NK-92 (cell line): ENCODE data around the gene MYBPH.

Experiments used
- DNase-seq: peaks from one replicate; lab custom pipeline; 2025; ENCODE audit not compliant: unreplicated experiment; lab: John Stamatoyannopoulos, UW

MYBPH gene

DNA sequence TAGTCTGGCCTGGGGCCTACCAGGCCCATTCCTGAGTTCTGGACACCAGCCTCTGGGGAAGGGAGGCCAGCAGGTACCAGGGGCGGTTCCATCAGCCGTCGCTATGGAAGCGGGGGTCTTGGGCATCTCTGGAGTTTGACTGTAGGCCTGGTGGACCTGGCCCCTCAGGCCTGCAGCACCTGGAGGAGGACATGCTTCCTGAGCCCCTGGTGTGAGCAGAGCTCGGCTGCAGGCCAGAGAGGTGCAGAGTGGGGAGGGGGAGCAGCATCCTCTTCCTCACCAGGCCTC, 7.8 kb downstream of the MYBPH start:
- no peak for DNase-seq

DNA sequence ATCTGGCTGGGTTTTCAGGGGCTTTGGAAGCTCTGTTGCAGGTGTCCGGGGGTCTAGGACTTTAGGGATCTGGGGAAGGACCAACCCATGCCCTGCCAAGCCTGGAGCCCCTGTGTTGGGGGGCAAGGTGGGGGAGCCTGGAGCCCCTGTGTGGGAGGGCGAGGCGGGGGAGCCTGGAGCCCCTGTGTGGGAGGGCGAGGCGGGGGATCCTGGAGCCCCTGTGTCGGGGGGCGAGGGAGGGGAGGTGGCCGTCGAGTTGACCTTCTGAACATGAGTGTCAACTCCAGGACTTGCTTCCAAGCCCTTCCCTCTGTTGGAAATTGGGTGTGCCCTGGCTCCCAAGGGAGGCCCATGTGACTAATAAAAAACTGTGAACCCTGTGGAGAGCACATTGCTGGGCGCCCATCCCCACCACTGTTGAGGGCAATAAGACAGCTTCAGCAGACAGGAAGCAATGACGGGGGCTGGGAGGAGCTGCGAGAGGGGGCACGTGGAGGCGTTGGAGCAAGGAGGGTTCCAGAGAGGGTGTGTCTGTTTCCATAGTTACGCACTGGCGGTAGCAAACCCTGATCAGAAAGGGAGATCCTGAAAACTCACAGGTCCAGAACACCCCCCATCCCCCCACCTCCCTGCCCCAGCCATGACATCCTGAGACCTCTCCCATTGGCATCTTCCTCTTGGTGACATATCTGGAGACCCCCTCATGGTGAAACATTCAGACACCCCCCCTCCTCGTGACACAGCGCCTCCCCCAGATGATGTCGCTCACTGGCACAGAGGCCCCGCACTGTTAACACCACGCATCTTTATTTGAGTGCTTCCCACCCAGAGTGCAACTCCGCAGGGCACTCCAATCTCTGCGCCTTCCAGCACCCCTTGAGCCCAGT, 8.4 kb downstream of the MYBPH start:
- DNase-seq, result no peak

DNA sequence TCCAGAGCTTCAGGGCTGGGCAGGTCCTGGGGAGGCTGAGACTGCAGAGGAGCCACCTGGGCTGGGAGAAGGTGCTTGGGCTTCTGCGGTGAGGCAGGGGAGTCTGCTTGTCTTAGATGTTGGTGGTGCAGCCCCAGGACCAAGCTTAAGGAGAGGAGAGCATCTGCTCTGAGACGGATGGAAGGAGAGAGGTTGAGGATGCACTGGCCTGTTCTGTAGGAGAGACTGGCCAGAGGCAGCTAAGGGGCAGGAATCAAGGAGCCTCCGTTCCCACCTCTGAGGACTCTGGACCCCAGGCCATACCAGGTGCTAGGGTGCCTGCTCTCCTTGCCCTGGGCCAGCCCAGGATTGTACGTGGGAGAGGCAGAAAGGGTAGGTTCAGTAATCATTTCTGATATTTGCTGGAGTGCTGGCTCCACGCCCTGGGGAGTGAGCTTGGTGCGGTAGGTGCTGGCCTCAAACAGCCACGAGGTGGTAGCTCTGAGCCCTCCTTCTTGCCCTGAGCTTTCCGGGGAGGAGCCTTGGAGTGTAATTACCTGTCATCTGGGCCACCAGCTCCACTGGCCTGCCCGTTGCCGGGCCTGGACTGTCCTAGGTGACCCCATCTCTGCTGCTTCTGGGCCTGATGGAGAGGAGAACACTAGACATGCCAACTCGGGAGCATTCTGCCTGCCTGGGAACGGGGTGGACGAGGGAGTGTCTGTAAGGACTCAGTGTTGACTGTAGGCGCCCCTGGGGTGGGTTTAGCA, 9.3 kb downstream of the MYBPH start:
- no peak for DNase-seq

DNA sequence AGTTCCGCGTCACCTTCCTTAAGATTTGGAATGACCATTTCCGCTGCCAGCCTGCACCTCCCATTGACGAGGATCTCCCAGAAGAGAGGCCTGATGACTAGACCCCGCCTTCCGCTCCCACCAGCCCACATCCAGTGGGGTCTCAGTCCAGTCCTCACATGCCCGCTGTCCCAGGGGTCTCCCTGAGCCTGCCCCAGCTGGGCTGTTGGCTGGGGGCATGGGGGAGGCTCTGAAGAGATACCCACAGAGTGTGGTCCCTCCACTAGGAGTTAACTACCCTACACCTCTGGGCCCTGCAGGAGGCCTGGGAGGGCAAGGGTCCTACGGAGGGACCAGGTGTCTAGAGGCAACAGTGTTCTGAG, 9.8 kb downstream of the MYBPH start:
- DNase-seq, result no peak

DNA sequence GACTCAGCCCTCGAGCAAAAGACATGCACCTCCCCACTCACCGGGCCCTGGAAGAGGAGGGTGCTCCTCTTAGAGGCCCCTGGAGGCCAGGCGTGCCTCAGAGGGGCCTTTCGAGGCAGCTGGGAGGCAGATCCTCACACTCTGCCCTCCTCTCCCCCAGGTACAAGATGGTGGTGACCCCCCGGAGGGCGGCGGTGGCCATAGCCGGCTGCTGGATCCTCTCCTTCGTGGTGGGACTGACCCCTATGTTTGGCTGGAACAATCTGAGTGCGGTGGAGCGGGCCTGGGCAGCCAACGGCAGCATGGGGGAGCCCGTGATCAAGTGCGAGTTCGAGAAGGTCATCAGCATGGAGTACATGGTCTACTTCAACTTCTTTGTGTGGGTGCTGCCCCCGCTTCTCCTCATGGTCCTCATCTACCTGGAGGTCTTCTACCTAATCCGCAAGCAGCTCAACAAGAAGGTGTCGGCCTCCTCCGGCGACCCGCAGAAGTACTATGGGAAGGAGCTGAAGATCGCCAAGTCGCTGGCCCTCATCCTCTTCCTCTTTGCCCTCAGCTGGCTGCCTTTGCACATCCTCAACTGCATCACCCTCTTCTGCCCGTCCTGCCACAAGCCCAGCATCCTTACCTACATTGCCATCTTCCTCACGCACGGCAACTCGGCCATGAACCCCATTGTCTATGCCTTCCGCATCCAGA, 10.4 kb downstream of the MYBPH start:
- no peak for DNase-seq

DNA sequence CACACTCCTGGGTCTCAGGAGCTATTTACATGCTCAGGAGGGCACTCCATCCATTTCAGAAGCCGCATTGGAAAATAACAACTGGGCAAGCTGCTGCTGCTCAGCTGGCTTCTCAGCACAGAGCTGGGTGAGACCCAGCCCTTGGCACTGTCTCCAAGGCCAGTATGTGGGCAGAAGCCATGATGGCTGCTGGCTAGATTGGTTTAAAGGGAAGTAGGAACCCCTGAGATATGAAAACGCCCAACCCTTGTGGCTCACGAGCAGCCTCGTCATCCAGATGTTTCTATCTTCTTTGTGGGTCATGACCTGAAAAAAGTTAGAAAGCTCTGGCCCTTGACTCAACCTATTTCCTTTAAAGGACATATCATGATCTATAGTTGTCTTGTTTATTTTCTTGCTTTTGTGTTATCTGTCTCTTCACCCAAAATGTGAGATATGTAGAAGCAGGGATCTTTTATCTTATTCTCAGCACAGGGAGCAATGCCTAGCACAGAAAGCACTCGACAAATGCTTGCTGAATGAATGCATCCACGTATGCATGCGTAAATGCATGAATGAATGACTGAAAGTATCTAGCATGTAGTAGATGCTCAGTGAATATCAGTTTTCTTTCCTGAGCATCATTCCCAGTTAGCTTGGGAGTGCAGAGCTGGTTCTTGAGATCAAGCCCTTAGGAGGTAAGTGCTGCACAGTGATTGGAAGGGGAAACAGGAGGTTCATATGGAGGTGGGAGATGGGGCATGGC, 11.6 kb downstream of the MYBPH start:
- no peak for DNase-seq

DNA sequence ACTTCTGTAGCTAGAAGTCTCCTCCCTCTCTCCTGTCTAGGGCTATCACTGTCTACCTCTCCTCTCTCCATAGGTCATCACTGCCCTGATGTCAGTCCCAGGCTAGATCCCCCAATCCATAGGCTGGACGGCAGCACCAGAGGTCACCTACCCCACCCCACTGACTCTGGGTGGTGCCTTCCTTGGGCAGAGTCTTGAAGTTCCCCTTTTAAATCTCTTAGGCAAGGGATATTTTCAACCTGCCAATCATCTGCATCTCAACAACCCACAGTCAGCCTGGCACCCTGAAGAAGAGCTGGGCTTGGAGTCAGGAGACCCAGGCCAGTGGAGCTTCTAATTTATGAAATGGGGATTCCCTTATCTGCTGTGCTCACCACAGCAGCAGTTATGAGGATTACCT, 13.2 kb downstream of the MYBPH start:
- DNase-seq, result no peak

DNA sequence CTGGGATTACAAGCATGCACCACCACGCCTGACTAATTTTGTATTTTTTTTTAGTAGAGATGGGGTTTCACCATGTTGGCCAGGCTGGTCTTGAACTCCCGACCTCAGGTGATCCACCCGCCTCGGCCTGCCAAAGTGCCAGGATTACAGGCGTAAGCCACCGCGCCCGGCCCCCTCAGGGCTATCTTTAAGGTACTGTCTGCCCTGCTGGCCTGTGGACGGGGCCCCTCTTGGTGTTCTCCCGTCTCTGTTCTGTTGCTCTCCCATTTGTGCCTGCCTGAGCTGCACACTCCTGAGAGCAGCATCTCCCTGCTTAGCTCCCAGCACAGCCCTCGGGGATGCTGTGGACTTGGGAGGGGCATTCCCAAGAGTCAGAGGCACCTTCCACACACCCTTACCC, 13.9 kb downstream of the MYBPH start:
- DNase-seq, result no peak

DNA sequence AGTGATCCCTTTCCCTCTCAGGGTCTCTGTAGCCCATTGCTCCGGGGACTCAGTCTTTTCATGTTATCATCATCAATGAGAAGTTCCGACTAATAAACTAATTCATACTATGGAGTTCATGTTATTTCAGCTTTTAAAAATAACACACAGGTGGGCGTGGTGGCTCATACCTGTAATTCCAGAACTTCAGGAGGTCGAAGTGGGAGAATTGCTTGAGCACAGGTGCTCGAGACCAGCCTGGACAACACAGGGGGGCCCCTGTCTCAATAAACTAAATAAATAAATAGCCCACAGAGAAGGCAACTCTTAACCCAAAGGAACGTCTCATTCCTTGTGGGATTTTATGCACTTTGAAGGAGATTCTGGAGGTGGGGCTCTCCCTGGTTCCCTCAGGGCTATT, 14.5 kb downstream of the MYBPH start:
- DNase-seq, result no peak

DNA sequence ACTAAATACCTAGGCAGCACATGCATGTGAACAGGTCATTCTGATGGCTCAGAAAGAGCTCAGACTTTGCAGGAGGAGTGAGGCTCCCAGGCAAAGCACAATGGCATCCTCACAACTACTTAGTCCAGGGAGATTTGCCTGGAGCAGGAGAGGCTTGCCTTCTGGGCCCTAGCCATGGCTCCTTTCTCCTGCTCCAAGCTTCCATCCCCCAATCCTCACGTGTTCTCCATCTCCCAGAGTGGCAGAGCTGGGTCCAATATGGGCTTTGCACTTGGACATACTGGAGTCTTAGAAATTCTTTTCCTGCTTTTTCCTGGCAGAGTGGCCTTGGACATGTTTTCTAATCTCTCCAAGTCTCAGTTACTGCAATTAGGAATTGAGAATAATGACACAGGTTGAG, 15.8 kb downstream of the MYBPH start:
- no peak for DNase-seq

DNA sequence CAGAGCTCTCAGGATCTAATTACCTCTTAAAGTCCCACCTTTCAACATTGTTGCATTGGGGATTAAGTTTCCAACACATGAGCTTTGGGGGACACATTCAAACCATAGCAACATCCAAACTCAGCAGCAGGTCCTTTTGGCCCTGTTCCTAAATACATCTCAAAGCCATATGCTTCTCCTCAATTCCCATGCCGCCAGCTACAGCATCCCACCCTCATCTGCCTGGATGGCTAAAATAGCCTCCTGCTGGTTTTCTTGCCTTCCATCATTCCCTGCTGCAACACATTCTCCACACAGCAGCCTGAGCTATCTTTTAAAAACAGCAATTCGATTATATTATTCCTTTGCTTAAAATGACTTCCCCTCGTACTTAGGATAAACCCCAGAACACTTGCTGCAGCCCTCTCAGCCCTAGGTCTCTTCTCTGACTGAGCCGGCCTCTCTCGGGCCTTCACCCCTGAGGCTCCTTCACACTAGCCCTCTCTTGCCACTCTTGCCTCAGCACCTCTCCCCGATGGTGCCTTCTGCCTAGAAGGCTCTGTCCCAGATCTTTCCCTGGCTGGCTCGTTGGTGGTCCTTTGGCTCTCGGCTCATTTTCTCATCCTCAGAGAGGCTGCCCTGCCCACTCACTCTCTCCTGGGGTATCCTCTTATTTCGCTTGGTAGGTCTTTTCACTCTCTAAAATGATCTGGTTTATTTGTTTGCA, 16.5 kb downstream of the MYBPH start:
- no peak for DNase-seq

DNA sequence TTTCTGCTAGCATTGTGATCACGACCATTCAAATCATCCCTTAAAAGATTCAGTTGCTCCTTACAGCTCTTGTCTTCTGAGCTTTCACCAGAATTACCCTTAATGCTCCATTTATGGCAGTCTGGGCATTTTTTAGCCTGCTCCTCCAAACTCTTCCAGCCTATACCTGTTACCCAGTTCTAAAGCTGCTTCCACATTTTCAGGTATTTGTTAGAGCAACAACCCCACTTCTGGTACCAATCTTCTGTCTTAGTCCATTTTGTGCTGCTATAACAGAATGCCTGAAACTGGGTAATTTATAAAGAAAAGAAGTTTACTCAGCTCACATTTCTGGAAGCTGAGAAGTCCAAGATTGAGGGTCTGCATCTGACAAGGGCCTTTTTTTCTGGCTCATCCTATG, 17.2 kb downstream of the MYBPH start:
- no peak for DNase-seq

DNA sequence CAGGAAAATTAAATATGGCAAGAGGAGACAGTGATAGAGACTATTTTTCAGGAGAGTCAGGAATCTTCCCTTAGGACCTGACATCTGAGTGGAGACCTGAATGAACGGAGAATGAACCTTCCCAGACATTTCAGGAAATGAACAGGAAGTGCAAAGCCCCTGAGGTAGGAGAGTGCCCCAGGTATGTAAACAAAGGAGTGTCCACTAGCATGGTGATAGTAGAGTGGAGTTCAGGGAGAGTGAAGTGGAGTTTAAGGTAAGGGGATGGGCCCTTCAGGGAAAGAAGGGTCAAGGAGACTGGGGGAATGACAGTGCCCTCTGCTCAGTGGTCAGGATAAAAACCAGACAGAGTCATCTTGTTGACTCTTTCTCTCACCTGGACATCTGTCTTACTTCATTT, 19.3 kb downstream of the MYBPH start:
- no peak for DNase-seq

DNA sequence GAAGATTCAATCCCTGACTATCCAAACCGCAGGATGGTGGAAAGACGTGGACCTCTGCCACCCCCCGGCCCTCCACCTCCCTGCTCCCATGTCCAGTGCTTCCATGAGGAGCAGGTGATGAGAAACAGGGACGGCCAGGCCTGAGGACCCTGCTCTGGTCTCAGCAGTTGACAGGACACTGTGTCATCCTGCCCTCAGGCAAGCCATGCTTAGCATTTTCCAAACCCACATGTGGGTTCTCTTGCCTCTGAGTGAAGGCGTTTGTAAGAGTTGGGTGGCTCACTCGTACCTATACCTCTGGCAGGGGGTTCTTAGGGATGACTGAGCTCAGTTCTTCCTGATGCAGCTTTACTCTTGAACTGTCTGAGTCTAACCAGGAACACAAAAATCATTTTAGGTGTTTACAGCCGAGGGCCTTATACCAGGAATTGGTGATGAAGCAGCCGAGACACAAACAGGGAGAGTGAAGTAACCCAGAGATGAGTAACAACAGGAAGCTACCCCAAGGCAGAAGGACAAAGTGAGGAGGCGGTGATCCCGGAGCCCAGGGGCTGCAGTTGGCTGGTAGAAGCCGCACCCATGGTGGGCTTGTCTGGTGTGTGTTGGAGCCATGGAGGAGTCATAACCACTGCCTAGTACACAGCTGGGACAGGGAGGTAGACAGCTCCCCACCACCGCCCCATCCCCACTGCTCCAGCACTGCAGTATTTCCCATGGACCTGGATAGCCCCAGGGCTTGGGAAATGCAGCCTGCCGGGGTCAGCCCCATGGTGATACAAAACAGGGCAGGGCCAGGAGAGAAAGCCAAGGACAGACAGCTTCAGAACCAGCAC, 21.4 kb downstream of the MYBPH start:
- no peak for DNase-seq

DNA sequence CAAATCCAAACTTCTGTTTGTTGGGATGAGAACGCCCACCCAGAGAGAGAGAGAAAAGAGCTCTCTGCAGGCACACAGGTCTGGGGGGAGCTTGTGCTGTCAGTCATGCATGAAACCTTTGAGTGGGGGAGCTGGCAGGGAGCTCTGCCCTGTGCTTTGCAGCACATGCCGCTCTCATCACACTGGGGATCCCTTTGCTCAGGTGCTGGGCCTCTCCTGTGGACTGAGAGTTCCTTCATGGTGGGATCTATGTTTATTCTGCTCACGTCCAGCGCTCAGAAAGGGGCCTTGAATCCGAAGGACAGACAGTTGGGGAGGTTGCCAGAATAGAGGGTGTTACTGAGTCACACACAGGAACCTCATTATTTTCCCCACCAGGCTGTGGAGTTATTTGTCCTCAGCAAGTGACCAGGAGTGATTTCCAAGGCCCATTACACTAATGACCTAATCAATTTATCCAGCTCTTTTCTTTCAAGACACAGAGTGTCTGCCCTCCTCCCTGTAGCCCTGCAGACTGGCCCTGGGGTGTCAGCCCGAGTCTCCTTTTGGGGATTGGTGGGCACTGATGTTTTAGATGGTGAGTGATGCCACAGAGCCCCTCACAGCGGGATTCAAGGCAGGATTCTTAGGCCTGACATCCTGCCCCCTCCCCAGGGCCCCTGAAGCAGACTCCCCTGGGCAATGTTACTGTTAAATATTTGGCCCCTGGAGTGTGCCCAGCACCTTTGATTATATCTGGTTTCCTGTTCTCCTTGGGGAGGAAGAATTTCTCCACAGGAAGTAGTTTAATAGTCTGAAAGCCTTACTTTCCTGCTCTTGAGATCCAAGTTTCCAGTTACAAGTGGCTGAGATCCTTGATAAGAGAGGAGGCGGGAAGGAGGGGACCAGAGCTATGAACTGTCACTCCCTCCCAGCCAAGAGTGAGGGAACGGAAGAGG, 22.3 kb downstream of the MYBPH start:
- DNase-seq, result no peak

DNA sequence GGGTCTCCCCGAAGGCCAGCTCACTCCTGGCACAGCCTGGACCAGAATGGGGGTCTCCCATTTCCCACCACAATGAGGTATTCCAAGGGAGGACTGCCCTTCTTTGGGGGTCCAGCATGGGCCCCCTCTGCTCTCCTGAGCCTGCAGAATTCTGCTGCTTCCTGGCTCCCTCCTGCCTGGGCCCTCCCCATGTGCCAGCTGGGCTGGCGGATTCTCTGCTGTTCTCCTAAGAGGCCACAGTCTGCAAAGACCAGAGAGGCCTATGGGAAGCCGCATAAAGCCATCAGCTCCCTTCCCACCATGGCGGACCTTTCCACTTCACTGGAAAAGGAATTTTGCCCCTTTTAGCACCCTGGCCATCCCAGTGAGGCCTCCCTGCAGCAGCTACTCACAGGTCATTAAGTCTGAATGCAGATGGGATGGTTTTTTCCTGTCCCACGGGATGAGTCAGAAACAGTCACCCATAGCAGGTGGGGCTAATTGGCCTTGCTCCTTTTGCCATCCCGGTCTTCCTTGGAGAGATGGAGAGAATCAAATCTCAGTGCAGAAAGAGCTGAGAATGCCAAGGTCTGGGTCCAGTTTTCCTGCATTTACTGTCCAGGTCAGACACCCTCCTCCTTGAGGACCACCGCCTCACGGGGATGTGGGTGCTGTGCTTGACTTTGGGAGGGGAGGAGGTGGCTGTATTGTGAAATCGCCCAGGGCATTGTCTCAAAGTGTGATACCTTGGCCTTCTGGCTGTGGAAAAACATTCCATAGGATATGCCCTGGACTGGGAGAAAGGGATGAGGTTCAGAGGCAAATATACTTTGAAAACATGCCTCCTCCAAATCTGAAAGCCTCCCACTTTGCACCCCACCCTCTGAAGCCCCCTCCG, 23.2 kb downstream of the MYBPH start:
- no peak for DNase-seq

DNA sequence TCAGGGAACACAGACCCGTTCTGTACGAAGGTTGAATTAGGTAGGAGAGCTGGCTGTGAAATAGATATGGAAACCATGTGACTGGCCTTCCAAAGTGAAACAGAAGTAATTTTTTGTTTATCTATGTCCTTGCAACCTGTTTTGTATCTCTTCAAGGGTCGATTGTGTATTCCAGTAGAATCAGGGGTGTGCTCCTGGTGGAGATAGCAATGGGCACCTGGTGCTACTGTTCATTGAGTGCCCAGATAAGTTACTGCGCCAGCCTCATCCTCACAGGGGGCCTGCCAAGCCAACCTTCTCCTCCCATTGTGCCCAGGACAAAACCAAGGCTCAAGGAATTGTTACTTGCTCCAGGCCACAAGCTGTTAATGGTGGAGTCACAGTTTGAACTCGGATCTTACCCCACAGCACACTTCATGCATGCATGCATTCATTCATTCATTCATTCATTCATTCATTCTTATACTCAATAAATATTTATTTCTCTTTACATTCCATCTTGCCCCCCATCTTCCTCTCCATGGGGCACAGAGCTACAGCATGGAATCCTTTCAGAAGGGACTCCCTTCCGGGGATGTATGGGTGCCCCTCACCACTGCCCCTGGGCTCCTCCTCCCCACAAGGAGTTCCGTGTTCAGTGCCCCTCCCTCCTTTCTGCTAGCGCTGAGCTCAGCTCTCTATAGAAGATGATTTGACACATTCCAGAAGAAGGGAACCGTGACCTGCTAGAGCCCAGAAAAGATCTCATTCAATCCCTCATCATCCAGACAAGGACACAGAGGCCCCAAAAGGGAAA, 24.1 kb downstream of the MYBPH start:
- DNase-seq, result no peak
